Panc1 (cell line): ENCODE results near the gene CSTPP1.

Source experiments
- POLR2AphosphoS5 ChIP-seq: IDR thresholded peaks from 2 replicates; pipeline ENCODE4 v1.6.1; 2012; ENCODE audit warnings: mild to moderate bottlenecking, low read depth, low read length, moderate library complexity
- TCF7L2 ChIP-seq: IDR thresholded peaks from 2 replicates; pipeline ENCODE4 v1.6.1; 2011; ENCODE audit warnings: mild to moderate bottlenecking, low read depth, low read length, inconsistent platforms
- TF ChIP-seq, protein P1 (sequence below): fragments of 450-650 bp; IDR thresholded peaks from 2 replicates; pipeline ENCODE4 v1.5.1; 2017; ENCODE audit warnings: mild to moderate bottlenecking
- TF ChIP-seq, protein P2 (sequence below), 2 experiments: IDR thresholded peaks; 2 replicates each; pipeline ENCODE4 v1.6.1; 2011 to 2012; ENCODE audit warnings: low read depth in 2 of 2, control low read depth in 1 of 2, low read length in 1 of 2, mild to moderate bottlenecking in 1 of 2, moderate library complexity in 1 of 2; ENCODE audit not compliant: insufficient read depth in 1 of 2

DNA sequence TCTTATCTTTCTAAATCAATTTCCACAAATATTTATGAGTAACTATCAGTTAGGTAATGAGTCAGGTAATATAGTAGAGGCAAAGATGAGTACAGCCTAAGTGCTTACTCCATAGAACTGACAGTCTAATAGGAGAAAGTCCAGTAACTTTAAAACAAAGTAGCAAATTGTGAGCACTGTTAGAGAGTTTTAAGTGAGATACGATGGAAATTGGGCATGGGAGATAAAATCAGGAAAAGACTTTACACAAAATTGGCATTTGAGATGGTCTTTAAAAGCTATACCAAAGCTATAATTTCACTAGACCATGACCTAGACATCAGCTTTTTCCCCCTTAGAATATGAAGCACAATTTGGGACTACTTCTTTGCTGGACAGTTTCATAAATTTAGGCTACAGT, 113.7 kb downstream of the CSTPP1 start:
- TF ChIP-seq, protein P1, sequence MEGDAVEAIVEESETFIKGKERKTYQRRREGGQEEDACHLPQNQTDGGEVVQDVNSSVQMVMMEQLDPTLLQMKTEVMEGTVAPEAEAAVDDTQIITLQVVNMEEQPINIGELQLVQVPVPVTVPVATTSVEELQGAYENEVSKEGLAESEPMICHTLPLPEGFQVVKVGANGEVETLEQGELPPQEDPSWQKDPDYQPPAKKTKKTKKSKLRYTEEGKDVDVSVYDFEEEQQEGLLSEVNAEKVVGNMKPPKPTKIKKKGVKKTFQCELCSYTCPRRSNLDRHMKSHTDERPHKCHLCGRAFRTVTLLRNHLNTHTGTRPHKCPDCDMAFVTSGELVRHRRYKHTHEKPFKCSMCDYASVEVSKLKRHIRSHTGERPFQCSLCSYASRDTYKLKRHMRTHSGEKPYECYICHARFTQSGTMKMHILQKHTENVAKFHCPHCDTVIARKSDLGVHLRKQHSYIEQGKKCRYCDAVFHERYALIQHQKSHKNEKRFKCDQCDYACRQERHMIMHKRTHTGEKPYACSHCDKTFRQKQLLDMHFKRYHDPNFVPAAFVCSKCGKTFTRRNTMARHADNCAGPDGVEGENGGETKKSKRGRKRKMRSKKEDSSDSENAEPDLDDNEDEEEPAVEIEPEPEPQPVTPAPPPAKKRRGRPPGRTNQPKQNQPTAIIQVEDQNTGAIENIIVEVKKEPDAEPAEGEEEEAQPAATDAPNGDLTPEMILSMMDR, result no peak
- no peak for TF ChIP-seq TCF7L2
- TF ChIP-seq, protein P2, sequence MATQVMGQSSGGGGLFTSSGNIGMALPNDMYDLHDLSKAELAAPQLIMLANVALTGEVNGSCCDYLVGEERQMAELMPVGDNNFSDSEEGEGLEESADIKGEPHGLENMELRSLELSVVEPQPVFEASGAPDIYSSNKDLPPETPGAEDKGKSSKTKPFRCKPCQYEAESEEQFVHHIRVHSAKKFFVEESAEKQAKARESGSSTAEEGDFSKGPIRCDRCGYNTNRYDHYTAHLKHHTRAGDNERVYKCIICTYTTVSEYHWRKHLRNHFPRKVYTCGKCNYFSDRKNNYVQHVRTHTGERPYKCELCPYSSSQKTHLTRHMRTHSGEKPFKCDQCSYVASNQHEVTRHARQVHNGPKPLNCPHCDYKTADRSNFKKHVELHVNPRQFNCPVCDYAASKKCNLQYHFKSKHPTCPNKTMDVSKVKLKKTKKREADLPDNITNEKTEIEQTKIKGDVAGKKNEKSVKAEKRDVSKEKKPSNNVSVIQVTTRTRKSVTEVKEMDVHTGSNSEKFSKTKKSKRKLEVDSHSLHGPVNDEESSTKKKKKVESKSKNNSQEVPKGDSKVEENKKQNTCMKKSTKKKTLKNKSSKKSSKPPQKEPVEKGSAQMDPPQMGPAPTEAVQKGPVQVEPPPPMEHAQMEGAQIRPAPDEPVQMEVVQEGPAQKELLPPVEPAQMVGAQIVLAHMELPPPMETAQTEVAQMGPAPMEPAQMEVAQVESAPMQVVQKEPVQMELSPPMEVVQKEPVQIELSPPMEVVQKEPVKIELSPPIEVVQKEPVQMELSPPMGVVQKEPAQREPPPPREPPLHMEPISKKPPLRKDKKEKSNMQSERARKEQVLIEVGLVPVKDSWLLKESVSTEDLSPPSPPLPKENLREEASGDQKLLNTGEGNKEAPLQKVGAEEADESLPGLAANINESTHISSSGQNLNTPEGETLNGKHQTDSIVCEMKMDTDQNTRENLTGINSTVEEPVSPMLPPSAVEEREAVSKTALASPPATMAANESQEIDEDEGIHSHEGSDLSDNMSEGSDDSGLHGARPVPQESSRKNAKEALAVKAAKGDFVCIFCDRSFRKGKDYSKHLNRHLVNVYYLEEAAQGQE (IDR thresholded peaks at IDR 0.05; ENCODE audit: insufficient read depth in 1 of 2, low read depth in 2 of 2, low read length in 1 of 2), result no peak
- no peak for TF ChIP-seq POLR2AphosphoS5
